SU-DHL-6 (cell line): ENCODE results near the gene ZNF568.

Source experiments
- H2AFZ ChIP-seq: fragments of 200-600 bp; sonication (generic); 2 replicates; pipeline ENCODE4 v1.6.1; 2014; ENCODE audit warnings: low read depth, mild to moderate bottlenecking, moderate library complexity, mixed read lengths, antibody characterized with exemption, low read length; ENCODE audit not compliant: severe bottlenecking
- H3F3A ChIP-seq: fragments of 200-600 bp; shearing (Covaris generic); 2 replicates; pipeline ENCODE4 v1.6.0; 2016; ENCODE audit warnings: antibody characterized with exemption, mild to moderate bottlenecking; ENCODE audit not compliant: insufficient read depth
- H3K27ac ChIP-seq: fragments of 200-600 bp; sonication (generic); 2 replicates; pipeline ENCODE4 v1.5.1; 2016; ENCODE audit warnings: low read depth, mild to moderate bottlenecking, low read length, moderate library complexity, mixed read lengths
- H3K27me3 ChIP-seq: fragments of 200-600 bp; sonication (generic), shearing (Covaris generic); 2 replicates; pipeline ENCODE4 v1.6.0; 2014; ENCODE audit warnings: mild to moderate bottlenecking, low read length
- H3K36me3 ChIP-seq: fragments of 200-600 bp; sonication (generic); 2 replicates; pipeline ENCODE4 v1.6.1; 2014; ENCODE audit warnings: mild to moderate bottlenecking, low read length, mixed read lengths
- H3K4me2 ChIP-seq: fragments of 300-600, 200-600 bp; shearing (Covaris generic), sonication (generic); 2 replicates; pipeline ENCODE4 v1.6.0; 2014; ENCODE audit warnings: low read length, low read depth, mild to moderate bottlenecking; ENCODE audit not compliant: poor library complexity, severe bottlenecking
- H3K4me3 ChIP-seq: fragments of 200-600 bp; sonication (generic); 2 replicates; pipeline ENCODE4 v1.5.1; 2014; ENCODE audit warnings: antibody characterized with exemption, low read length, mild to moderate bottlenecking, mixed read lengths; ENCODE audit not compliant: insufficient read depth, poor library complexity, severe bottlenecking
- H3K79me2 ChIP-seq: fragments of 200-600 bp; sonication (generic); 2 replicates; pipeline ENCODE4 v1.6.1; 2014; ENCODE audit warnings: mild to moderate bottlenecking, low read length, moderate library complexity; ENCODE audit not compliant: insufficient read depth
- H3K9ac ChIP-seq: fragments of 200-600 bp; sonication (generic); 2 replicates; pipeline ENCODE4 v1.7.0; 2014; ENCODE audit warnings: mild to moderate bottlenecking, low read length
- H3K9me2 ChIP-seq: fragments of 200-600 bp; sonication (generic); replicated peaks from 2 replicates; pipeline ENCODE4 v1.6.1; 2014; ENCODE audit warnings: low read length; ENCODE audit not compliant: insufficient read depth
- H3K9me3 ChIP-seq: fragments of 200-600 bp; sonication (generic); 2 replicates; pipeline ENCODE4 v1.6.1; 2014; ENCODE audit warnings: low read length, mixed read lengths; ENCODE audit not compliant: insufficient read depth
- H4K20me1 ChIP-seq: fragments of 200-600 bp; sonication (generic); 2 replicates; pipeline ENCODE4 v1.6.1; 2014; ENCODE audit warnings: low read depth, mild to moderate bottlenecking, antibody characterized with exemption, low read length, moderate library complexity, mixed read lengths
- CTCF ChIP-seq: fragments of 200-600 bp; sonication (generic); IDR thresholded peaks from one replicate; pipeline ENCODE4 v1.5.1; 2017; ENCODE audit warnings: antibody characterized with exemption, mild to moderate bottlenecking, low read length, moderate library complexity; ENCODE audit not compliant: insufficient read depth, poor library complexity, severe bottlenecking
- EZH2phosphoT487 ChIP-seq: fragments of 200-600 bp; sonication (generic), shearing (Covaris generic); conservative IDR thresholded peaks from 2 replicates; pipeline ENCODE4 v1.6.1; 2018; ENCODE audit warnings: mild to moderate bottlenecking, antibody characterized with exemption, low read length, moderate library complexity, mixed read lengths

ZNF568 gene

GRCh38 chr19:36915992-36916830 is at the start of gene ZNF568, which contains the start of gene ZNF829:
Gene ZNF568, plus strand, starts transcription at chr19:36916332. Its CDS starts 6,439 bp downstream, at chr19:36922771.
Gene ZNF829, minus strand, starts transcription at chr19:36916291. Its CDS starts 1,124 bp downstream, at chr19:36915167.
- Histone ChIP-seq H3K27ac (peak within 1 kb of the TSS; percentile 60; the same call in 1 of the 2 replicates), H3K9ac (peak within 1 kb of the TSS; percentile 55), H3K4me3 (peak within 1 kb of the TSS; percentile 54)

GRCh38 chr19:36876993-36877938 is 38.9 kb upstream of the ZNF568 start:
- no peaks in the 10 kb centered on the region for H3K79me2 ChIP-seq
- no peak overlapping the region for H2AFZ ChIP-seq
- no peak overlapping the region for H3K4me3 ChIP-seq
- H3K9me3 ChIP-seq: peaks cover 46% of the 10 kb centered on the region
- no peaks in the 10 kb centered on the region for H4K20me1 ChIP-seq
- TF ChIP-seq EZH2phosphoT487: no peak
- TF ChIP-seq CTCF: no peak
- no peaks in the 10 kb centered on the region for H3K9me2 ChIP-seq
- peaks cover 42% of the 10 kb centered on the region for H3K36me3 ChIP-seq
- H3K27ac ChIP-seq: no peak overlapping the region
- no peaks in the 10 kb centered on the region for H3F3A ChIP-seq
- H3K27me3 ChIP-seq: no peaks in the 10 kb centered on the region
- H3K9ac ChIP-seq: no peak overlapping the region
- H3K4me2 ChIP-seq: no peak overlapping the region

More at GRCh38 chr19:36915992-36916830, at the start of gene ZNF568, which contains the start of gene ZNF829:
- Histone ChIP-seq H4K20me1 (no peaks in the 10 kb centered on the region), H3K4me2 (peak within 1 kb of the TSS; percentile 49), H3K36me3 (no peaks in the 10 kb centered on the region), H3F3A (no peaks in the 10 kb centered on the region), H3K79me2 (no peaks in the 10 kb centered on the region), H3K9me3 (peaks cover 20% of the 10 kb centered on the region; the same call in 1 of the 2 replicates), H2AFZ (peak within 1 kb of the TSS; percentile 90), H3K27me3 (no peaks in the 10 kb centered on the region), H3K9me2 (no peaks in the 10 kb centered on the region)
- TF ChIP-seq CTCF (peak; percentile 26), EZH2phosphoT487 (no peak)

- Histone ChIP-seq H3K4me3 (no peak overlapping the region), H3K9me3 (peaks cover 66% of the 10 kb centered on the region; the same call in 1 of the 2 replicates), H3K36me3 (peaks cover 40% of the 10 kb centered on the region)
Observed at GRCh38 chr19:36891768-36892357, 24.3 kb upstream of the ZNF568 start.

More at GRCh38 chr19:36891768-36892357, 24.3 kb upstream of the ZNF568 start:
- Histone ChIP-seq H3F3A (no peaks in the 10 kb centered on the region), H3K9ac (no peak overlapping the region), H3K9me2 (no peaks in the 10 kb centered on the region), H3K4me2 (no peak overlapping the region), H3K27ac (no peak overlapping the region), H2AFZ (no peak overlapping the region), H4K20me1 (no peaks in the 10 kb centered on the region), H3K27me3 (no peaks in the 10 kb centered on the region), H3K79me2 (no peaks in the 10 kb centered on the region)
- TF ChIP-seq CTCF (no peak), EZH2phosphoT487 (no peak)
